ENCODE results near the gene FKBP10.

- TF ChIP-seq ZNF70 (CRISPR knock-in tag; IDR thresholded peaks at IDR 0.05), result no peak
- no peak for TF ChIP-seq PATZ1 (CRISPR knock-in tag; IDR thresholded peaks at IDR 0.05; ENCODE audit: borderline replicate concordance)
- no peak for TF ChIP-seq CREB5 (CRISPR knock-in tag; IDR thresholded peaks at IDR 0.05; ENCODE audit: low read depth)
- TF ChIP-seq TOX (CRISPR knock-in tag; IDR thresholded peaks at IDR 0.05; ENCODE audit: borderline replicate concordance), result no peak
- TF ChIP-seq ZFP3 (CRISPR knock-in tag; IDR thresholded peaks at IDR 0.05), result no peak
- TF ChIP-seq ARNTL (CRISPR knock-in tag; IDR thresholded peaks at IDR 0.05; ENCODE audit: borderline replicate concordance, low read depth), result no peak
- no peak for TF ChIP-seq TSHZ2 (CRISPR knock-in tag; IDR thresholded peaks at IDR 0.05)
- no peak for TF ChIP-seq ESRRG (CRISPR knock-in tag; IDR thresholded peaks at IDR 0.05)
These were observed 28.5 kb upstream of the FKBP10 start for GRCh38 chr17:41784207-41784744.
